ENCODE data around the gene MTHFD2L.
"Not testable (repeated sequence)": the region's sequence is repeated elsewhere in the genome, so short reads cannot be mapped to it uniquely, and the experiment has no call there.

MTHFD2L gene

GRCh38 chr4:74157561-74158465, at the start of gene MTHFD2L:
TSS of gene MTHFD2L (plus strand) at chr4:74158118. CDS start at chr4:74158139, 21 bp downstream.
- DNase-seq = peak; percentile 79

- no peak for DNase-seq
Observed at GRCh38 chr4:74108457-74109115, 49.3 kb upstream of the MTHFD2L start.

- DNase-seq = no peak
Observed at GRCh38 chr4:74109116-74109869, 48.6 kb upstream of the MTHFD2L start.

GRCh38 chr4:74109870-74110605, 47.9 kb upstream of the MTHFD2L start:
- DNase-seq = no peak

GRCh38 chr4:74110670-74111069, 47.2 kb upstream of the MTHFD2L start:
- no peak for DNase-seq

- DNase-seq = no peak
Observed at GRCh38 chr4:74111306-74111975, 46.5 kb upstream of the MTHFD2L start.

GRCh38 chr4:74111990-74112389, 45.9 kb upstream of the MTHFD2L start:
- no peak for DNase-seq

GRCh38 chr4:74112399-74113105, 45.4 kb upstream of the MTHFD2L start:
- DNase-seq = no peak

GRCh38 chr4:74114234-74114633, 43.7 kb upstream of the MTHFD2L start:
- no peak for DNase-seq

GRCh38 chr4:74117024-74117534, 40.8 kb upstream of the MTHFD2L start:
- no peak for DNase-seq

- no peak for DNase-seq
Observed at GRCh38 chr4:74118600-74119338, 39.1 kb upstream of the MTHFD2L start.

GRCh38 chr4:74120086-74120485, 37.8 kb upstream of the MTHFD2L start:
- no peak for DNase-seq

- no peak for DNase-seq
Observed at GRCh38 chr4:74121643-74122579, 36.0 kb upstream of the MTHFD2L start.

- DNase-seq = no peak
Observed at GRCh38 chr4:74123065-74123728, 34.7 kb upstream of the MTHFD2L start.

- DNase-seq = no peak
Observed at GRCh38 chr4:74125029-74125428, 32.9 kb upstream of the MTHFD2L start.

- no peak for DNase-seq
Observed at GRCh38 chr4:74127745-74128144, 30.2 kb upstream of the MTHFD2L start.

- not testable (repeated sequence) for DNase-seq
Observed at GRCh38 chr4:74130843-74131242, 27.1 kb upstream of the MTHFD2L start.

GRCh38 chr4:74132188-74132587, 25.7 kb upstream of the MTHFD2L start:
- not testable (repeated sequence) for DNase-seq

- DNase-seq = no peak
Observed at GRCh38 chr4:74132944-74133343, 25.0 kb upstream of the MTHFD2L start.

Data from stimulated activated naive CD4-positive, alpha-beta T cell treated with Interleukin-2 at 50 U/mL for 16 hours (primary cell).